MM.1S (cell line): Measurements from ENCODE around the gene TMC2.

ENCODE experiments used
- DNase-seq: peaks from one replicate; pipeline ENCODE4 v3.0.0-alpha.2; 2015
- H2AFZ ChIP-seq: fragments of 300-600 bp; sonication (generic); 2 replicates; pipeline ENCODE4 v1.6.0; 2016; ENCODE audit warnings: antibody characterized with exemption, low read length
- H3F3A ChIP-seq: fragments of 300-600 bp; sonication (generic); 2 replicates; pipeline ENCODE4 v1.6.1; 2016; ENCODE audit warnings: mild to moderate bottlenecking, antibody characterized with exemption, low read length, moderate library complexity, mixed read lengths; ENCODE audit not compliant: insufficient read depth
- H3K27ac ChIP-seq: fragments of 300-600 bp; sonication (generic); 2 replicates; pipeline ENCODE4 v1.5.1; 2016; ENCODE audit warnings: mild to moderate bottlenecking, low read length
- H3K27me3 ChIP-seq: fragments of 300-600 bp; sonication (generic); replicated peaks from 2 replicates; pipeline ENCODE4 v1.6.0; 2016; ENCODE audit warnings: low read length; ENCODE audit not compliant: insufficient read depth
- H3K36me3 ChIP-seq: fragments of 300-600 bp; sonication (generic); replicated peaks from 2 replicates; pipeline ENCODE4 v1.6.1; 2016; ENCODE audit warnings: mild to moderate bottlenecking, low read length, mixed read lengths; ENCODE audit not compliant: insufficient read depth
- H3K4me1 ChIP-seq: fragments of 300-600 bp; sonication (generic); 2 replicates; pipeline ENCODE4 v1.6.1; 2016; ENCODE audit warnings: low read length, mixed read lengths
- H3K4me2 ChIP-seq: fragments of 300-600 bp; sonication (generic); 2 replicates; pipeline ENCODE4 v1.6.0; 2016; ENCODE audit warnings: low read depth, low read length
- H3K4me3 ChIP-seq: fragments of 300-600 bp; sonication (generic); 2 replicates; pipeline ENCODE4 v1.5.1; 2016; ENCODE audit warnings: low read length, mixed read lengths
- H3K79me2 ChIP-seq: fragments of 300-600 bp; sonication (generic); 2 replicates; pipeline ENCODE4 v1.6.1; 2016; ENCODE audit warnings: mixed run types, low read length, mixed read lengths
- H3K9ac ChIP-seq: fragments of 300-600 bp; sonication (generic); 2 replicates; pipeline ENCODE4 v1.6.1; 2016; ENCODE audit warnings: low read length, mixed read lengths
- H3K9me2 ChIP-seq: fragments of 300-600 bp; sonication (generic); replicated peaks from 2 replicates; pipeline ENCODE4 v1.6.1; 2016; ENCODE audit warnings: mild to moderate bottlenecking, low read length, mixed read lengths; ENCODE audit not compliant: insufficient read depth
- H3K9me3 ChIP-seq: fragments of 300-600 bp; sonication (generic); replicated peaks from 2 replicates; pipeline ENCODE4 v1.6.1; 2016; ENCODE audit warnings: mild to moderate bottlenecking, low read length, mixed read lengths; ENCODE audit not compliant: insufficient read depth
- H4K20me1 ChIP-seq: fragments of 300-600 bp; sonication (generic); 2 replicates; pipeline ENCODE4 v1.6.1; 2016; ENCODE audit warnings: mild to moderate bottlenecking, low read length, moderate library complexity, mixed read lengths; ENCODE audit not compliant: insufficient read depth
- CTCF ChIP-seq: fragments of 300-600 bp; sonication (generic); IDR thresholded peaks from 2 replicates; pipeline ENCODE4 v1.5.1; 2016; ENCODE audit warnings: antibody characterized with exemption, low read length, mixed read lengths
- EZH2 ChIP-seq: fragments of 300-600 bp; sonication (generic); optimal IDR thresholded peaks from 2 replicates; pipeline ENCODE3; 2017; ENCODE audit warnings: low read depth, mild to moderate bottlenecking, antibody characterized with exemption, low read length, mixed read lengths
- EZH2phosphoT487 ChIP-seq: fragments of 300-600 bp; sonication (generic); IDR thresholded peaks from 2 replicates; pipeline ENCODE4 v1.6.1; 2018; ENCODE audit warnings: antibody characterized with exemption, low read length

Gene TMC2

GRCh38 chr20:2603816-2604505, 67.6 kb downstream of the TMC2 start:
- H3K4me1 ChIP-seq: no peaks in the 10 kb centered on the region
- H4K20me1 ChIP-seq: no peaks in the 10 kb centered on the region
- H3K27me3 ChIP-seq: no peaks in the 10 kb centered on the region
- H3K9me2 ChIP-seq: no peaks in the 10 kb centered on the region
- no peak overlapping the region for H3K4me2 ChIP-seq
- H3K9ac ChIP-seq: no peak overlapping the region
- H3K4me3 ChIP-seq: no peak overlapping the region
- no peaks in the 10 kb centered on the region for H3K9me3 ChIP-seq
- H3K79me2 ChIP-seq: no peaks in the 10 kb centered on the region
- H3K36me3 ChIP-seq: no peaks in the 10 kb centered on the region
- no peak overlapping the region for H3K27ac ChIP-seq
- H2AFZ ChIP-seq: no peak overlapping the region
- DNase-seq: no peak
- no peaks in the 10 kb centered on the region for H3F3A ChIP-seq
- TF ChIP-seq EZH2 (no peak), CTCF (no peak), EZH2phosphoT487 (no peak)

- Histone ChIP-seq H3K4me1 (no peaks in the 10 kb centered on the region), H4K20me1 (no peaks in the 10 kb centered on the region), H3K4me3 (no peak overlapping the region), H2AFZ (no peak overlapping the region), H3K27me3 (no peaks in the 10 kb centered on the region), H3K4me2 (no peak overlapping the region), H3K9ac (no peak overlapping the region), H3K36me3 (no peaks in the 10 kb centered on the region), H3K9me3 (no peaks in the 10 kb centered on the region), H3F3A (no peaks in the 10 kb centered on the region), H3K27ac (no peak overlapping the region), H3K9me2 (no peaks in the 10 kb centered on the region), H3K79me2 (no peaks in the 10 kb centered on the region)
- no peak for DNase-seq
- TF ChIP-seq EZH2: no peak
- no peak for TF ChIP-seq EZH2phosphoT487
- TF ChIP-seq CTCF: no peak
These were observed 68.1 kb downstream of the TMC2 start for GRCh38 chr20:2604506-2604835.

- no peak overlapping the region for H2AFZ ChIP-seq
- no peak overlapping the region for H3K27ac ChIP-seq
- H3F3A ChIP-seq: no peaks in the 10 kb centered on the region
- no peaks in the 10 kb centered on the region for H3K9me3 ChIP-seq
- H4K20me1 ChIP-seq: no peaks in the 10 kb centered on the region
- no peaks in the 10 kb centered on the region for H3K36me3 ChIP-seq
- no peak overlapping the region for H3K4me2 ChIP-seq
- TF ChIP-seq EZH2phosphoT487: no peak
- no peak for TF ChIP-seq EZH2
- TF ChIP-seq CTCF: no peak
- H3K9me2 ChIP-seq: no peaks in the 10 kb centered on the region
- H3K9ac ChIP-seq: no peak overlapping the region
- no peak for DNase-seq
- H3K4me3 ChIP-seq: no peak overlapping the region
- H3K4me1 ChIP-seq: no peaks in the 10 kb centered on the region
- H3K27me3 ChIP-seq: no peaks in the 10 kb centered on the region
- no peaks in the 10 kb centered on the region for H3K79me2 ChIP-seq
These were observed 70.2 kb downstream of the TMC2 start for GRCh38 chr20:2606507-2607006.
